GM12878 (cell line): ENCODE measurements around the gene KLK12.

Experiments used
- BCL11A ChIP-seq: IDR thresholded peaks from 2 replicates; pipeline ENCODE4 v1.6.1; 2011; ENCODE audit warnings: low read depth, low read length
- BCLAF1 ChIP-seq: fragments of 450-650 bp; IDR thresholded peaks from 2 replicates; pipeline ENCODE4 v1.6.1; 2017; ENCODE audit warnings: antibody characterized with exemption, mild to moderate bottlenecking, moderate library complexity
- CREB1 ChIP-seq: IDR thresholded peaks from 2 replicates; pipeline ENCODE4 v1.6.1; 2012; ENCODE audit warnings: low read depth, mild to moderate bottlenecking, inconsistent platforms
- CTCF ChIP-seq, 3 experiments: IDR thresholded peaks in 2 of 3; conservative IDR thresholded peaks in 1 of 3; 2 replicates each; pipeline ENCODE4 v1.5.1; 2011; ENCODE audit warnings: low read depth in 3 of 3, low read length in 3 of 3, mild to moderate bottlenecking in 3 of 3, control low read depth in 2 of 3, moderate library complexity in 2 of 3, inconsistent platforms in 1 of 3, mixed read lengths in 1 of 3; ENCODE audit not compliant: control insufficient read depth in 2 of 3, insufficient read depth in 1 of 3; ENCODE audit errors: extremely low read depth in 1 of 3
- EZH2 ChIP-seq: IDR thresholded peaks from 2 replicates; pipeline ENCODE4 v1.6.1; 2012; ENCODE audit warnings: low read depth, mild to moderate bottlenecking, control low read depth, inconsistent platforms, low read length, borderline replicate concordance; ENCODE audit not compliant: control insufficient read depth
- JUND ChIP-seq: IDR thresholded peaks from 2 replicates; pipeline ENCODE4 v1.6.1; 2012; ENCODE audit warnings: low read depth, mild to moderate bottlenecking, low read length, improper control_type of control experiment, moderate library complexity
- KAT2A ChIP-seq: conservative IDR thresholded peaks from 2 replicates; pipeline ENCODE4 v1.6.1; 2011; ENCODE audit warnings: low read depth, low read length; ENCODE audit not compliant: control insufficient read depth
- MYC ChIP-seq: IDR thresholded peaks from 2 replicates; pipeline ENCODE4 v1.6.1; 2011; ENCODE audit warnings: mild to moderate bottlenecking, low read length, moderate library complexity, inconsistent platforms; ENCODE audit not compliant: insufficient read depth, insufficient replicate concordance, insufficient read length, severe bottlenecking
- POLR2A ChIP-seq: IDR thresholded peaks from 2 replicates; pipeline ENCODE4 v1.6.1; 2011; ENCODE audit warnings: low read depth, mild to moderate bottlenecking, low read length
- POLR2AphosphoS5 ChIP-seq: IDR thresholded peaks from 2 replicates; pipeline ENCODE4 v1.6.1; 2011; ENCODE audit warnings: mild to moderate bottlenecking, low read length, inconsistent platforms
- RAD21 ChIP-seq: IDR thresholded peaks from 2 replicates; pipeline ENCODE4 v1.6.1; 2011; ENCODE audit warnings: mild to moderate bottlenecking, low read depth, low read length, moderate library complexity; ENCODE audit not compliant: insufficient read depth
- SMC3 ChIP-seq: IDR thresholded peaks from 2 replicates; pipeline ENCODE4 v1.6.1; 2011; ENCODE audit warnings: low read length, improper control_type of control experiment, borderline replicate concordance
- SREBF2 ChIP-seq: IDR thresholded peaks from 2 replicates; pipeline ENCODE4 v1.6.1; 2012; ENCODE audit warnings: mild to moderate bottlenecking, low read length

GRCh38 chr19:51026554-51026831, 8.3 kb downstream of the KLK12 start, which contains the start of gene KLK11:
- no peak for TF ChIP-seq CTCF (IDR thresholded peaks at IDR 0.05 in 2 of 3, conservative IDR thresholded peaks at IDR 0.05 in 1 of 3; ENCODE audit: control insufficient read depth in 2 of 3, extremely low read depth in 1 of 3, insufficient read depth in 1 of 3, low read depth in 3 of 3, low read length in 3 of 3)
- no peak for TF ChIP-seq BCLAF1
- TF ChIP-seq SREBF2 = no peak
- TF ChIP-seq EZH2 = no peak
- TF ChIP-seq POLR2A = no peak
- TF ChIP-seq CREB1 = no peak
- no peak for TF ChIP-seq POLR2AphosphoS5
- no peak for TF ChIP-seq SMC3
- TF ChIP-seq RAD21 = no peak
- no peak for TF ChIP-seq MYC
- TF ChIP-seq KAT2A = no peak
- TF ChIP-seq BCL11A = no peak
- no peak for TF ChIP-seq JUND
